ENCODE results near the gene IL17B. TPM values are rescaled to one million over a fixed set of nuclear protein-coding genes. Genes with fewer than 3 reads are reported as not detected.

The IL17B gene
- total RNA-seq: not detected in 2 replicates

DNA sequence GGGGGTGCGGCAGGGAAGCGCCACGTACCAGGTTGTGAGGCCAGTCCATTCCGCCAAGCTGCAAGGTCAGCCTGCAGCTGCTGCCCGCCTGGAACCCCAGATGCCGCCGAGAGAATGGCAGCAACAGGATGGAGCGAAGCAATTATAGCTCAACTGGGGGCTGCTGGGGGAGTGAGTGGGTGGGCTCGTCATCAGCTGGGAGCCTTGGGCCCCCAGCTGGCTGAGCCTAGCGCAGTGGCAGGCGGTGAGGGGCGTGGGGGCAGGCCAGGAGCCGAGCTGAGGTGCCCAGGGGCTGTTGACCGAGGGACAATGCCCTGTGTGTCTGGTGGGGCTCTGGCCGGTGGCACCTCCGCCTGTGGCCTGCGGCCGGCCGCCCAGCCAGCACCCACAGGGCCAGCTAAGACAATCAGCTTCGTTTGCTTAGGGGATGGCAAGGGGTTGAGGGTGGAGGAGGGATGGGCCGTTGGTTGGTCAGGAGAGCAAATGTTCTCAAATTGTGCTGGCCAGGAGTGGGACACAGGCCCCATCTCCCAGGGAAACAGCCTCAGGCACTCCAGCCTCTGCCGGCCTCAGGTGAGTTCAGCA lies at the start of gene IL17B:
Gene IL17B, minus strand, starts transcription at position 116 of the 585 bp plus-strand sequence. Its CDS starts 67 bp downstream, at position 49.

DNA sequence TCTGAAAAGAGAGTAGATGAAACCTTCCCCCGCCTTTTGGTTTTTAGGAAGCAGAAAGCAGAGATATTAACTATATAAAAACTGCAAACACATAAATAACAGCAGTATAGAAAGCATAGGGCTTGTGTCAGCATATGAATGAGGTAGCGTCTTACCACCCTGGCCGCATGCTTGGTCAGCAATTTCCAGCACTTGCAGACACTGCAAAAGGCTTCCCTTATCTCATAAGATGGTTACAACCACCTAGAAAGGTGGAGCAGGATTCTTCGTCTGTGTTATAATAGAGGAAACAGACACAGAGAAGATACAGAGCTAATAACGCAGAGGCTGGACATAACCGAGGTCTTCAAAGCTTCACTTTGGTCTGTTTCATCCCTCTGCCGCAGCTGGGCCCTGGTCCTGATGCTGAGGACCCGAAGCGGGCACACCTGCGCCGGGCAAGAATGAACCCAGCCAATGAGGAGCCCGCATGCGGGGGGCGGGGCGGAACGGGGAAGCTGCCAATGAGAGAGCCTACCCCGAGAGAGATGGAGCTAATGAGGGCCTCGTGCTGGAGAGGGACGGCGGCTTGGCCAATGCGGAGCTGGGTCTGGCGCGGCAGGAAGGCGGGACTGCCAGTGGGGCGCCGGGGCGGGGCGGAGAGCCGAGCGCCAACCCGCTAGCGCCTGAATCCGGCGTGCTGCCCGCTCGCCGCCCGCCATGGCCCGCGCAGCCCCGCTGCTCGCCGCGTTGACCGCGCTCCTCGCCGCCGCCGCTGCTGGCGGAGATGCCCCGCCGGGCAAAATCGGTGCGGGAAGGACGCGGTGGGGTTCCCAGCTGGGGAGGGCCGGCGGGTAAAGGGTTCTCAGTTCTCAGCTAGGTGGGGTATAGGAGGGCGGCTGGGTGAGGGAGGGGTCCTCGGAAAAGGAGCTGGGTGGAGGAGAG lies 21.5 kb downstream of the IL17B start, which contains the start of gene PCYOX1L:
Gene PCYOX1L, plus strand, starts transcription at position 677 of the 924 bp plus-strand sequence. Its CDS starts 23 bp downstream, at position 700.

DNA sequence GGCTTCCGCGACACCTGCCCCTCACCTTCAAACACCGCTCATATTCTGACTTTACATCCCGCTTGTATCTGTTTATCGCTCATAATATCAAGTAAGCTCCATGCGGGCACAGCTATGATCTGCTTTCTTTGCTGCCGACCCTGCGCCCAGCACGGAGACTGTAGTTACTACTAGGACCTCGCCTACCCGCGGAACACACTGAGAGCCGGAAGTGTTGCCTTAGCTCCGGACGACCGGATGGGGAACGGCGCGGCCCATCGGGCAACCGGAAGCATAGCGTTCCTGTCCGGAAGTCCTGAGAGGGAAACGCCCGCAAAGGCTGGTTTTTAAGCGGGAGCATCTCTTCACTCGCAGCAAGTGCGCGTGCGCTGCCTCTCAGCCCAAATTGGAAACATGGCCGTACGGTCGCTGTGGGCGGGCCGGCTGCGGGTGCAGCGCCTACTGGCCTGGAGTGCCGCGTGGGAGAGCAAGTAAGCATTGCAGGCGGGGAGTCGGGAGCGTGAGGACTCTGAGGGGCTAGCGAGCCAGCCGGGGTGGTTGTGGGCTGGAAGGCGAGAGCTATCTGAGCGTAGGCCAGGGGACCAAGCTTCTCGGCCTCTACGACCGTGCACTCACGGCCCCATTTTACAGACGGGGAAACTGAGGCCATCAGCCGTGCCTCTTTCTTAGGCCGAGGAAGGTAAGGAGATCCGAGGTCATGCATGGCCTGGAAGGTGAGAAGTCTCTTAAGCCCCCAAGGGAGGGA lies 33.8 kb downstream of the IL17B start, which contains the start of gene GRPEL2:
Gene GRPEL2, plus strand, starts transcription at position 353 of the 745 bp plus-strand sequence. Its CDS starts 41 bp downstream, at position 394.

Other genes with a start within 250 kb of the IL17B start
- 42.9 and 47.0 TPM in 2 replicates for gene ABLIM3, start 237.8 kb downstream of the IL17B start, total RNA-seq
- gene AFAP1L1, start 107.4 kb downstream of the IL17B start, total RNA-seq: 5.1 and 11.2 TPM in 2 replicates
- gene GRPEL2, start 33.8 kb downstream of the IL17B start, total RNA-seq: 17.0 and 20.7 TPM in 2 replicates
- 14.7 and 16.8 TPM in 2 replicates for gene PCYOX1L, start 21.2 kb downstream of the IL17B start, total RNA-seq
- gene CSNK1A1, start 172.1 kb upstream of the IL17B start, total RNA-seq: 342 and 348 TPM in 2 replicates
- 0.89 and 2.9 TPM in 2 replicates for gene ARHGEF37, start 202.2 kb upstream of the IL17B start, total RNA-seq